CD4-positive, alpha-beta T cell (primary cell): ENCODE measurements around the gene TPCN1. TPM values are rescaled to one million over a fixed set of nuclear protein-coding genes. Genes with fewer than 3 reads are reported as not detected.
A peak's percentile ranks its signal among the peaks of the same experiment; 100 is the strongest.

Experiments used
- ATAC-seq: fragments of 200-7000 bp; cut with Tn5 transposase; one replicate; pipeline ENCODE4 v1.10.0; 2022; ENCODE audit warnings: mild to moderate bottlenecking; ENCODE audit not compliant: poor library complexity
- CTCF ChIA-PET: fragments of 350-600 bp; sonication (Branson Sonifier 250); formaldehyde crosslinking; loops from one replicate; lab custom pipeline; 2021; ENCODE audit warnings: antibody characterized with exemption, inconsistent platforms; lab: Charles Lee
- POLR2A ChIA-PET: fragments of 350-600 bp; sonication (Branson Sonifier 250); formaldehyde crosslinking; loops from one replicate; lab custom pipeline; 2021; ENCODE audit warnings: antibody characterized with exemption, inconsistent platforms; lab: Charles Lee
- DNase-seq, 14 experiments: peaks; one replicate each; pipeline ENCODE4 v3.0.0-alpha.2; 2013 to 2020; ENCODE audit warnings: mixed read lengths in 2 of 14
- H3K27ac ChIP-seq, 2 donors: one replicate each; pipeline versions ENCODE4 v1.5.1 to v1.7.0; 2013; ENCODE audit warnings: low read length in 2 of 2, low read depth in 1 of 2, mild to moderate bottlenecking in 1 of 2
- H3K27me3 ChIP-seq, 2 experiments: 1 replicate in 1 of 2; 2 replicates in 1 of 2; pipeline versions ENCODE4 v1.6.1 to v1.7.0; 2013; ENCODE audit warnings: low read length in 2 of 2, control low read depth in 1 of 2, mild to moderate bottlenecking in 1 of 2, moderate library complexity in 1 of 2; ENCODE audit not compliant: insufficient read depth in 2 of 2, control insufficient read depth in 1 of 2
- H3K36me3 ChIP-seq: one replicate; pipeline ENCODE4 v1.6.1; 2013; ENCODE audit warnings: low read length, control low read depth; ENCODE audit not compliant: insufficient read depth
- H3K4me1 ChIP-seq: one replicate; pipeline ENCODE4 v1.6.1; 2013; ENCODE audit warnings: low read length, control low read depth; ENCODE audit not compliant: insufficient read depth
- H3K4me3 ChIP-seq: one replicate; pipeline ENCODE4 v1.5.1; 2013; ENCODE audit warnings: mild to moderate bottlenecking, low read length, moderate library complexity
- H3K9me3 ChIP-seq, 2 experiments: 1 replicate in 1 of 2; 2 replicates in 1 of 2; pipeline versions ENCODE4 v1.6.1 to v1.7.0; 2013; ENCODE audit warnings: low read length in 2 of 2, mild to moderate bottlenecking in 2 of 2, control low read depth in 1 of 2, moderate library complexity in 1 of 2; ENCODE audit not compliant: control insufficient read depth in 1 of 2, insufficient read depth in 1 of 2
- H3K27ac Mint-ChIP-seq: one replicate; pipeline ENCODE4 v1.8.0; 2020; ENCODE audit warnings: mixed read lengths
- H3K27me3 Mint-ChIP-seq: one replicate; pipeline ENCODE4 v1.8.0; 2021; ENCODE audit warnings: mixed read lengths
- H3K36me3 Mint-ChIP-seq: one replicate; pipeline ENCODE4 v1.8.0; 2021; ENCODE audit warnings: low read depth, mixed read lengths
- H3K4me1 Mint-ChIP-seq: one replicate; pipeline ENCODE4 v1.8.0; 2021; ENCODE audit warnings: low read depth, mixed read lengths
- H3K4me3 Mint-ChIP-seq: one replicate; pipeline ENCODE4 v1.8.0; 2020; ENCODE audit warnings: mild to moderate bottlenecking, mixed read lengths
- H3K9me3 Mint-ChIP-seq: one replicate; pipeline ENCODE4 v1.8.0; 2020; ENCODE audit warnings: mixed read lengths
- CTCF ChIP-seq: fragments of 200-600 bp; IDR thresholded peaks from one replicate; pipeline ENCODE4 v1.8.0; 2022; ENCODE audit warnings: antibody characterized with exemption, mild to moderate bottlenecking
- intact Hi-C, 2 experiments: fragments of 100-400 bp; cut with DNase I in 1 of 2; cut with micrococcal nuclease in 1 of 2; formaldehyde crosslinking; loops; one replicate each; pipeline versions ENCODE4 v1.15.1 to v1.9.0; 2023 to 2025; cut with DNase I, micrococcal nuclease
- total RNA-seq, 174 experiments: library from RNA in 2 of 174; stranded (reverse) in 2 of 174; gene quantifications; one replicate each; pipeline ENCODE4 v1.2.3 and lab custom pipeline; 2021 to 2026

TPCN1 gene
- total RNA-seq, 2 experiments from 2014 or later = 52.4 to 59.7 TPM

- no peaks in the 10 kb centered on the region for H3K27me3 Mint-ChIP-seq
- H3K9me3 Mint-ChIP-seq = no peaks in the 10 kb centered on the region
- Histone ChIP-seq H3K27me3 (no peaks in the 10 kb centered on the region), H3K27ac (peak overlapping the region; percentile 95 to 96), H3K9me3 (no peaks in the 10 kb centered on the region), H3K36me3 (peaks cover 33% of the 10 kb centered on the region), H3K4me1 (peaks cover 52% of the 10 kb centered on the region), H3K4me3 (peak overlapping the region; percentile 94)
- no peak for TF ChIP-seq CTCF
- ATAC-seq (peak; percentile 73), DNase-seq (no peak)
- ChIA-PET CTCF (interaction anchor here (0.6 to 3.6 kb wide), 2 partner anchors 10 to 13 kb away, joined by 5 to 19 read pairs; no protein-coding TSS in a partner anchor), POLR2A (interaction anchor here (0.7 to 2.6 kb wide), 9 partner anchors 9 to 246 kb away, joined by 3 to 24 read pairs (median 4); partner anchors contain the start of genes OAS2, OAS3 and TPCN1)
- peak overlapping the region; percentile 97 for H3K4me3 Mint-ChIP-seq
- peak overlapping the region; percentile 99 for H3K27ac Mint-ChIP-seq
- H3K36me3 Mint-ChIP-seq = peaks cover 63% of the 10 kb centered on the region
- intact Hi-C loops = loop anchor here (2.0 to 10.0 kb wide), 4 partner anchors 23 to 1499 kb away; partner anchors contain the start of genes ACAD10 (in 1 of the 2), BRAP (in 1 of the 2) and TPCN1 (in 1 of the 2)
- H3K4me1 Mint-ChIP-seq = peaks cover 39% of the 10 kb centered on the region
Observed at GRCh38 chr12:113184098-113184899, 37.0 kb upstream of the TPCN1 start.

DNA sequence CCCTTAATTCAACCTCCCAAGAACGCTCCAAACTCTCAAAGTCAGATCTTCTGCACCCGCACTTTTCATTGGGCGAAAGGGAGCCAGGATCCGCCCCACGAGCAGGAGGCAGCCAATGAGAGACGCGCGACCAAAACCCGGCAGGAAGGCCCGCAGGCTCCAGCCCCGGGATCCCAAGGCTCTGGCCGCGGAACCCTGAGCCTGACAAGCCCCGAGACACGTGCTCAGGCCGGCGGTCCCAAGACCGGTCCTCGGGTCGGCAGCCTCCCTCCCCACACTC is 36.4 kb upstream of the TPCN1 start:
- Mint-ChIP-seq H3K4me1 (peaks cover 40% of the 10 kb centered on the region), H3K4me3 (peak overlapping the region; percentile 97), H3K27ac (peak overlapping the region; percentile 99), H3K27me3 (no peaks in the 10 kb centered on the region), H3K36me3 (peaks cover 60% of the 10 kb centered on the region), H3K9me3 (no peaks in the 10 kb centered on the region)
- CTCF ChIA-PET = interaction anchor here (3.6 kb wide), 1 partner anchor 10 kb away, joined by 19 read pairs; no protein-coding TSS in a partner anchor
- intact Hi-C loops = loop anchor here (2.0 to 10.0 kb wide), 7 partner anchors 22 to 1500 kb away; partner anchors contain the start of genes TPCN1 (in 2 of the 2), ACAD10 (in 1 of the 2), BRAP (in 1 of the 2) and PLBD2 (in 1 of the 2)
- Histone ChIP-seq H3K4me1 (peaks cover 52% of the 10 kb centered on the region), H3K27ac (peak overlapping the region; percentile 95 to 96), H3K36me3 (peaks cover 28% of the 10 kb centered on the region), H3K9me3 (no peaks in the 10 kb centered on the region), H3K27me3 (no peaks in the 10 kb centered on the region), H3K4me3 (peak overlapping the region; percentile 94)
- no peak for TF ChIP-seq CTCF
- peak; percentile 75 to 94 (median 82) for DNase-seq
- peak; percentile 81 for ATAC-seq
- POLR2A ChIA-PET = interaction anchor here (0.6 to 2.6 kb wide), 10 partner anchors 10 to 247 kb away, joined by 3 to 24 read pairs (median 4); partner anchors contain the start of genes OAS2, OAS3 and TPCN1

- DNase-seq (peak; percentile 63 to 90 (median 74)), ATAC-seq (peak; percentile 48)
- CTCF ChIA-PET = interaction anchor here (1.0 to 3.6 kb wide), 2 partner anchors 11 to 16 kb away, joined by 3 to 19 read pairs; no protein-coding TSS in a partner anchor
- peaks cover 40% of the 10 kb centered on the region for H3K4me1 Mint-ChIP-seq
- peaks cover 57% of the 10 kb centered on the region for H3K36me3 Mint-ChIP-seq
- no peaks in the 10 kb centered on the region for H3K27me3 ChIP-seq
- H3K27ac Mint-ChIP-seq = peak within 1 kb of the TSS; percentile 99
- H3K27me3 Mint-ChIP-seq = no peaks in the 10 kb centered on the region
- peak within 1 kb of the TSS; percentile 94 for H3K4me3 ChIP-seq
- peaks cover 22% of the 10 kb centered on the region for H3K36me3 ChIP-seq
- H3K27ac ChIP-seq = peak within 1 kb of the TSS; percentile 95 to 96
- H3K4me1 ChIP-seq = peaks cover 52% of the 10 kb centered on the region
- H3K4me3 Mint-ChIP-seq = peak within 1 kb of the TSS; percentile 97
- TF ChIP-seq CTCF = no peak
- no peaks in the 10 kb centered on the region for H3K9me3 ChIP-seq
- intact Hi-C loops = loop anchor here (2.0 to 10.0 kb wide), 7 partner anchors 21 to 1501 kb away; partner anchors contain the start of genes TPCN1 (in 2 of the 2), ACAD10 (in 1 of the 2), BRAP (in 1 of the 2) and PLBD2 (in 1 of the 2)
- POLR2A ChIA-PET = interaction anchor here (0.6 to 2.6 kb wide), 11 partner anchors 9 to 247 kb away, joined by 3 to 24 read pairs (median 3); partner anchors contain the start of genes OAS2, OAS3 and TPCN1
- H3K9me3 Mint-ChIP-seq = no peaks in the 10 kb centered on the region
Observed at GRCh38 chr12:113185180-113186032, 35.9 kb upstream of the TPCN1 start, which contains the start of the genes DDX54 and RITA1. TSS of gene DDX54 (minus strand) at chr12:113185478. CDS start at chr12:113185451, 27 bp downstream. TSS of gene RITA1 (plus strand) at chr12:113185721. CDS start at chr12:113186747, 1,026 bp downstream.
